Measurements from ENCODE around the gene C19orf12. TPM values are rescaled to one million over a fixed set of nuclear protein-coding genes. Genes with fewer than 3 reads are reported as not detected.

Gene C19orf12
- total RNA-seq, 1 donor from 2014 or later: 9.7 TPM

GRCh38 chr19:29727906-29728305, 12.8 kb upstream of the C19orf12 start:
- no peak overlapping the region for H3K4me3 ChIP-seq (ENCODE audit: low read depth, low read length)
- DNase-seq (ENCODE audit: low read depth) (no peak), FAIRE-seq (no peak)
- peaks cover 5% of the 10 kb centered on the region for H3K27me3 ChIP-seq (ENCODE audit: control insufficient read depth, insufficient read depth, low read length)
- H3K36me3 ChIP-seq (ENCODE audit: control insufficient read depth, insufficient read depth, low read length): no peaks in the 10 kb centered on the region
- TF ChIP-seq CTCF (IDR thresholded peaks at IDR 0.05; ENCODE audit: insufficient read depth, low read length, severe bottlenecking): no peak

GRCh38 chr19:29724746-29725145, 9.7 kb upstream of the C19orf12 start:
- TF ChIP-seq CTCF (IDR thresholded peaks at IDR 0.05; ENCODE audit: insufficient read depth, low read length, severe bottlenecking): no peak
- FAIRE-seq (no peak), DNase-seq (ENCODE audit: low read depth) (no peak)
- Histone ChIP-seq H3K4me3 (ENCODE audit: low read depth, low read length) (no peak overlapping the region), H3K27me3 (ENCODE audit: control insufficient read depth, insufficient read depth, low read length) (peaks cover 7% of the 10 kb centered on the region), H3K36me3 (ENCODE audit: control insufficient read depth, insufficient read depth, low read length) (no peaks in the 10 kb centered on the region)

GRCh38 chr19:29724102-29724641, 9.1 kb upstream of the C19orf12 start:
- DNase-seq (ENCODE audit: low read depth): no peak
- no peak for TF ChIP-seq CTCF (IDR thresholded peaks at IDR 0.05; ENCODE audit: insufficient read depth, low read length, severe bottlenecking)
- Histone ChIP-seq H3K4me3 (ENCODE audit: low read depth, low read length) (peak overlapping the region; percentile 6), H3K36me3 (ENCODE audit: control insufficient read depth, insufficient read depth, low read length) (no peaks in the 10 kb centered on the region), H3K27me3 (ENCODE audit: control insufficient read depth, insufficient read depth, low read length) (peaks cover 7% of the 10 kb centered on the region)
- FAIRE-seq: no peak

GRCh38 chr19:29717051-29717450, 2.0 kb upstream of the C19orf12 start:
- FAIRE-seq (no peak), DNase-seq (ENCODE audit: low read depth) (no peak)
- no peak overlapping the region for H3K4me3 ChIP-seq (ENCODE audit: low read depth, low read length)
- no peak for TF ChIP-seq CTCF (IDR thresholded peaks at IDR 0.05; ENCODE audit: insufficient read depth, low read length, severe bottlenecking)
- H3K36me3 ChIP-seq (ENCODE audit: control insufficient read depth, insufficient read depth, low read length): no peaks in the 10 kb centered on the region
- H3K27me3 ChIP-seq (ENCODE audit: control insufficient read depth, insufficient read depth, low read length): no peaks in the 10 kb centered on the region

- Histone ChIP-seq H3K36me3 (ENCODE audit: control insufficient read depth, insufficient read depth, low read length) (no peaks in the 10 kb centered on the region), H3K4me3 (ENCODE audit: low read depth, low read length) (peak overlapping the region; percentile 71), H3K27me3 (ENCODE audit: control insufficient read depth, insufficient read depth, low read length) (no peaks in the 10 kb centered on the region)
- peak; percentile 10 for DNase-seq (ENCODE audit: low read depth)
- no peak for FAIRE-seq
- no peak for TF ChIP-seq CTCF (IDR thresholded peaks at IDR 0.05; ENCODE audit: insufficient read depth, low read length, severe bottlenecking)
These were observed 880 bp upstream of the C19orf12 start for GRCh38 chr19:29715701-29716581.
